GM23338 (cell line): ENCODE measurements around the gene UNC13C. TPM values are rescaled to one million over a fixed set of nuclear protein-coding genes. Genes with fewer than 3 reads are reported as not detected.

Experiments used
- ATAC-seq: fragments of 200-7000 bp; cut with Tn5 transposase; 3 replicates; pipeline ENCODE4 v1.9.1; 2020
- DNase-seq: peaks from one replicate; pipeline ENCODE4 v3.0.0-alpha.2; 2015; ENCODE audit warnings: low spot score
- H2AFZ ChIP-seq: fragments of 200-600 bp; sonication (generic); 2 replicates; pipeline ENCODE4 v1.8.0; 2016; ENCODE audit warnings: antibody characterized with exemption, mild to moderate bottlenecking, moderate library complexity
- H3F3A ChIP-seq: fragments of 200-600 bp; sonication (generic); replicated peaks from 2 replicates; pipeline ENCODE4 v1.8.0; 2017; ENCODE audit warnings: antibody characterized with exemption, mixed run types, low read depth
- H3K27ac ChIP-seq: fragments of 200-600 bp; sonication (generic); 2 replicates; pipeline ENCODE4 v1.6.1; 2016; ENCODE audit warnings: low read depth
- H3K27me3 ChIP-seq: fragments of 200-600 bp; sonication (generic); 2 replicates; pipeline ENCODE4 v1.8.0; 2016; ENCODE audit warnings: mild to moderate bottlenecking, mixed run types, moderate library complexity; ENCODE audit not compliant: insufficient read depth
- H3K36me3 ChIP-seq: fragments of 200-600 bp; sonication (generic); 2 replicates; pipeline ENCODE4 v1.8.0; 2016; ENCODE audit warnings: mild to moderate bottlenecking; ENCODE audit not compliant: insufficient read depth
- H3K4me1 ChIP-seq: fragments of 200-600 bp; sonication (generic); 2 replicates; pipeline ENCODE4 v1.8.0; 2016; ENCODE audit warnings: mild to moderate bottlenecking, moderate library complexity; ENCODE audit not compliant: insufficient read depth
- H3K4me2 ChIP-seq: fragments of 200-600 bp; sonication (generic); 2 replicates; pipeline ENCODE4 v1.7.1; 2017; ENCODE audit warnings: mixed run types
- H3K4me3 ChIP-seq: fragments of 200-600 bp; sonication (generic); 2 replicates; pipeline ENCODE4 v1.6.1; 2016; ENCODE audit warnings: mixed run types
- H3K79me2 ChIP-seq: fragments of 200-600 bp; sonication (generic); replicated peaks from 2 replicates; pipeline ENCODE4 v1.8.0; 2017; ENCODE audit warnings: mild to moderate bottlenecking; ENCODE audit not compliant: insufficient read depth
- H3K9me2 ChIP-seq: fragments of 200-600 bp; sonication (generic); 2 replicates; pipeline ENCODE4 v1.8.0; 2017; ENCODE audit not compliant: insufficient read depth
- H4K20me1 ChIP-seq: fragments of 200-600 bp; sonication (generic); replicated peaks from 2 replicates; pipeline ENCODE4 v1.8.0; 2017; ENCODE audit warnings: mild to moderate bottlenecking; ENCODE audit not compliant: insufficient read depth
- H3K27ac Mint-ChIP-seq: 2 replicates; pipeline ENCODE4 v1.8.0; 2020; ENCODE audit warnings: inconsistent platforms, mild to moderate bottlenecking, moderate library complexity, mixed read lengths
- H3K27me3 Mint-ChIP-seq: 3 replicates; pipeline ENCODE4 v1.8.0; 2022; ENCODE audit warnings: low read depth, mild to moderate bottlenecking, moderate library complexity, mixed read lengths, inconsistent platforms; ENCODE audit not compliant: insufficient read depth, poor library complexity
- H3K36me3 Mint-ChIP-seq: 3 replicates; pipeline ENCODE4 v1.8.0; 2021; ENCODE audit warnings: low read depth, mild to moderate bottlenecking, inconsistent platforms, moderate library complexity, mixed read lengths
- H3K4me1 Mint-ChIP-seq: 3 replicates; pipeline ENCODE4 v1.8.0; 2020; ENCODE audit warnings: mild to moderate bottlenecking, inconsistent platforms, mixed read lengths
- H3K4me3 Mint-ChIP-seq: 3 replicates; pipeline ENCODE4 v1.8.0; 2021; ENCODE audit warnings: moderate library complexity, mild to moderate bottlenecking, inconsistent platforms, mixed read lengths
- H3K9me3 Mint-ChIP-seq: 3 replicates; pipeline ENCODE4 v1.8.0; 2020; ENCODE audit warnings: moderate library complexity, mild to moderate bottlenecking, inconsistent platforms, mixed read lengths
- EZH2 ChIP-seq: fragments of 200-600 bp; sonication (generic); IDR thresholded peaks from one replicate; pipeline ENCODE4 v1.8.0; 2017; ENCODE audit warnings: antibody characterized with exemption, mild to moderate bottlenecking, low read depth; ENCODE audit not compliant: unreplicated experiment
- NANOG ChIP-seq: IDR thresholded peaks from 2 replicates; pipeline ENCODE4 v1.6.1; 2016; ENCODE audit warnings: antibody characterized with exemption, borderline replicate concordance
- STAT1 ChIP-seq: IDR thresholded peaks from one replicate; pipeline ENCODE4 v1.6.1; 2016; ENCODE audit warnings: antibody characterized with exemption; ENCODE audit not compliant: unreplicated experiment
- polyA plus RNA-seq: library from polyadenylated mRNA; unstranded; fragments of >200 nt; fragmentation: Nextera tagmentation; extraction: Ambion mirVana; gene quantifications from 2 replicates; pipeline ENCODE4 v1.2.1, GENCODE V29; 2016
- total RNA-seq: library from RNA; depleted of rRNA; stranded (reverse); fragments of >200 nt; shearing (Covaris generic); gene quantifications from 2 replicates; pipeline ENCODE4 v1.2.3, GENCODE V29; 2014
- TF ChIP-seq, protein P1 (sequence below): IDR thresholded peaks from 2 replicates; pipeline ENCODE4 v1.6.1; 2016; ENCODE audit warnings: antibody characterized with exemption
- TF ChIP-seq, protein P2 (sequence below): IDR thresholded peaks from one replicate; pipeline ENCODE4 v1.6.1; 2018; ENCODE audit warnings: antibody characterized with exemption; ENCODE audit not compliant: unreplicated experiment
- TF ChIP-seq, protein P3 (sequence below): fragments of 250-450 bp; sonication (Bioruptor Pico); IDR thresholded peaks from 2 replicates; pipeline ENCODE4 v1.5.0; 2020; ENCODE audit warnings: mild to moderate bottlenecking, moderate library complexity
- TF ChIP-seq, protein P4 (sequence below), 2 experiments: fragments of 200-600 bp in 1 of 2; sonication (generic) in 1 of 2; conservative IDR thresholded peaks; 2 replicates each; pipeline versions ENCODE4 v1.5.1 to v1.6.1; 2016 to 2017; ENCODE audit warnings: antibody characterized with exemption in 2 of 2, low read depth in 2 of 2, mild to moderate bottlenecking in 2 of 2, moderate library complexity in 1 of 2

The UNC13C gene
- total and polyA plus RNA-seq, 2 experiments from 2014 or later: 0.03 TPM; not detected in 1

DNA sequence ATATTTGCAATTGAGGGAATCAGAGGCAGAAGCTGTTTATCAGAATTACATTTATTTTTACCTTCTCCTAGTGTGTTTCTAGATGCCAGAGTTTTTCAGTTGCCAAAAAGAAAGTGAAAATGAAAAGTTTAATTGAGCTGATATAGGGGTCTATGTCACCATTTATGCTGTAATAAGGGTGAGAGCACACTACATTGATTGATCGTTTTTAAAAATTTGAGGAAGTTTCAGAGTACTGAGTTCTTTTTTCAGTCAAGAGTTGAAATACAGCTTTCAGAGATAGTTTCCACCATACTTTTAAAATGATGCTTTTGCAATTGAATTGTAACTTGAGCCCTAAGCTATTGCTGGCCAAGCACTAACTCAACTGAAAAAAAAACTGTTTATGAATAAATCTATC lies 326.9 kb downstream of the UNC13C start:
- Mint-ChIP-seq H3K4me1 (peaks cover 21% of the 10 kb centered on the region; the same call in 2 of the 3 replicates), H3K4me3 (no peak overlapping the region)

More for the DNA sequence above, 326.9 kb downstream of the UNC13C start:
- H3K79me2 ChIP-seq: no peaks in the 10 kb centered on the region
- H3K4me3 ChIP-seq: no peak overlapping the region
- H3K27ac ChIP-seq: no peak overlapping the region
- Mint-ChIP-seq H3K9me3 (peaks cover 27% of the 10 kb centered on the region), H3K27me3 (no peaks in the 10 kb centered on the region), H3K27ac (no peak overlapping the region), H3K36me3 (no peaks in the 10 kb centered on the region)
- no peaks in the 10 kb centered on the region for H3F3A ChIP-seq
- H4K20me1 ChIP-seq: no peaks in the 10 kb centered on the region
- ATAC-seq (no peak), DNase-seq (no peak)
- TF ChIP-seq NANOG (no peak), STAT1 (no peak), EZH2 (no peak)
- TF ChIP-seq, protein P1, sequence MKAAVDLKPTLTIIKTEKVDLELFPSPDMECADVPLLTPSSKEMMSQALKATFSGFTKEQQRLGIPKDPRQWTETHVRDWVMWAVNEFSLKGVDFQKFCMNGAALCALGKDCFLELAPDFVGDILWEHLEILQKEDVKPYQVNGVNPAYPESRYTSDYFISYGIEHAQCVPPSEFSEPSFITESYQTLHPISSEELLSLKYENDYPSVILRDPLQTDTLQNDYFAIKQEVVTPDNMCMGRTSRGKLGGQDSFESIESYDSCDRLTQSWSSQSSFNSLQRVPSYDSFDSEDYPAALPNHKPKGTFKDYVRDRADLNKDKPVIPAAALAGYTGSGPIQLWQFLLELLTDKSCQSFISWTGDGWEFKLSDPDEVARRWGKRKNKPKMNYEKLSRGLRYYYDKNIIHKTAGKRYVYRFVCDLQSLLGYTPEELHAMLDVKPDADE: no peak
- TF ChIP-seq, protein P2, sequence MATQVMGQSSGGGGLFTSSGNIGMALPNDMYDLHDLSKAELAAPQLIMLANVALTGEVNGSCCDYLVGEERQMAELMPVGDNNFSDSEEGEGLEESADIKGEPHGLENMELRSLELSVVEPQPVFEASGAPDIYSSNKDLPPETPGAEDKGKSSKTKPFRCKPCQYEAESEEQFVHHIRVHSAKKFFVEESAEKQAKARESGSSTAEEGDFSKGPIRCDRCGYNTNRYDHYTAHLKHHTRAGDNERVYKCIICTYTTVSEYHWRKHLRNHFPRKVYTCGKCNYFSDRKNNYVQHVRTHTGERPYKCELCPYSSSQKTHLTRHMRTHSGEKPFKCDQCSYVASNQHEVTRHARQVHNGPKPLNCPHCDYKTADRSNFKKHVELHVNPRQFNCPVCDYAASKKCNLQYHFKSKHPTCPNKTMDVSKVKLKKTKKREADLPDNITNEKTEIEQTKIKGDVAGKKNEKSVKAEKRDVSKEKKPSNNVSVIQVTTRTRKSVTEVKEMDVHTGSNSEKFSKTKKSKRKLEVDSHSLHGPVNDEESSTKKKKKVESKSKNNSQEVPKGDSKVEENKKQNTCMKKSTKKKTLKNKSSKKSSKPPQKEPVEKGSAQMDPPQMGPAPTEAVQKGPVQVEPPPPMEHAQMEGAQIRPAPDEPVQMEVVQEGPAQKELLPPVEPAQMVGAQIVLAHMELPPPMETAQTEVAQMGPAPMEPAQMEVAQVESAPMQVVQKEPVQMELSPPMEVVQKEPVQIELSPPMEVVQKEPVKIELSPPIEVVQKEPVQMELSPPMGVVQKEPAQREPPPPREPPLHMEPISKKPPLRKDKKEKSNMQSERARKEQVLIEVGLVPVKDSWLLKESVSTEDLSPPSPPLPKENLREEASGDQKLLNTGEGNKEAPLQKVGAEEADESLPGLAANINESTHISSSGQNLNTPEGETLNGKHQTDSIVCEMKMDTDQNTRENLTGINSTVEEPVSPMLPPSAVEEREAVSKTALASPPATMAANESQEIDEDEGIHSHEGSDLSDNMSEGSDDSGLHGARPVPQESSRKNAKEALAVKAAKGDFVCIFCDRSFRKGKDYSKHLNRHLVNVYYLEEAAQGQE: no peak
- TF ChIP-seq, protein P3, sequence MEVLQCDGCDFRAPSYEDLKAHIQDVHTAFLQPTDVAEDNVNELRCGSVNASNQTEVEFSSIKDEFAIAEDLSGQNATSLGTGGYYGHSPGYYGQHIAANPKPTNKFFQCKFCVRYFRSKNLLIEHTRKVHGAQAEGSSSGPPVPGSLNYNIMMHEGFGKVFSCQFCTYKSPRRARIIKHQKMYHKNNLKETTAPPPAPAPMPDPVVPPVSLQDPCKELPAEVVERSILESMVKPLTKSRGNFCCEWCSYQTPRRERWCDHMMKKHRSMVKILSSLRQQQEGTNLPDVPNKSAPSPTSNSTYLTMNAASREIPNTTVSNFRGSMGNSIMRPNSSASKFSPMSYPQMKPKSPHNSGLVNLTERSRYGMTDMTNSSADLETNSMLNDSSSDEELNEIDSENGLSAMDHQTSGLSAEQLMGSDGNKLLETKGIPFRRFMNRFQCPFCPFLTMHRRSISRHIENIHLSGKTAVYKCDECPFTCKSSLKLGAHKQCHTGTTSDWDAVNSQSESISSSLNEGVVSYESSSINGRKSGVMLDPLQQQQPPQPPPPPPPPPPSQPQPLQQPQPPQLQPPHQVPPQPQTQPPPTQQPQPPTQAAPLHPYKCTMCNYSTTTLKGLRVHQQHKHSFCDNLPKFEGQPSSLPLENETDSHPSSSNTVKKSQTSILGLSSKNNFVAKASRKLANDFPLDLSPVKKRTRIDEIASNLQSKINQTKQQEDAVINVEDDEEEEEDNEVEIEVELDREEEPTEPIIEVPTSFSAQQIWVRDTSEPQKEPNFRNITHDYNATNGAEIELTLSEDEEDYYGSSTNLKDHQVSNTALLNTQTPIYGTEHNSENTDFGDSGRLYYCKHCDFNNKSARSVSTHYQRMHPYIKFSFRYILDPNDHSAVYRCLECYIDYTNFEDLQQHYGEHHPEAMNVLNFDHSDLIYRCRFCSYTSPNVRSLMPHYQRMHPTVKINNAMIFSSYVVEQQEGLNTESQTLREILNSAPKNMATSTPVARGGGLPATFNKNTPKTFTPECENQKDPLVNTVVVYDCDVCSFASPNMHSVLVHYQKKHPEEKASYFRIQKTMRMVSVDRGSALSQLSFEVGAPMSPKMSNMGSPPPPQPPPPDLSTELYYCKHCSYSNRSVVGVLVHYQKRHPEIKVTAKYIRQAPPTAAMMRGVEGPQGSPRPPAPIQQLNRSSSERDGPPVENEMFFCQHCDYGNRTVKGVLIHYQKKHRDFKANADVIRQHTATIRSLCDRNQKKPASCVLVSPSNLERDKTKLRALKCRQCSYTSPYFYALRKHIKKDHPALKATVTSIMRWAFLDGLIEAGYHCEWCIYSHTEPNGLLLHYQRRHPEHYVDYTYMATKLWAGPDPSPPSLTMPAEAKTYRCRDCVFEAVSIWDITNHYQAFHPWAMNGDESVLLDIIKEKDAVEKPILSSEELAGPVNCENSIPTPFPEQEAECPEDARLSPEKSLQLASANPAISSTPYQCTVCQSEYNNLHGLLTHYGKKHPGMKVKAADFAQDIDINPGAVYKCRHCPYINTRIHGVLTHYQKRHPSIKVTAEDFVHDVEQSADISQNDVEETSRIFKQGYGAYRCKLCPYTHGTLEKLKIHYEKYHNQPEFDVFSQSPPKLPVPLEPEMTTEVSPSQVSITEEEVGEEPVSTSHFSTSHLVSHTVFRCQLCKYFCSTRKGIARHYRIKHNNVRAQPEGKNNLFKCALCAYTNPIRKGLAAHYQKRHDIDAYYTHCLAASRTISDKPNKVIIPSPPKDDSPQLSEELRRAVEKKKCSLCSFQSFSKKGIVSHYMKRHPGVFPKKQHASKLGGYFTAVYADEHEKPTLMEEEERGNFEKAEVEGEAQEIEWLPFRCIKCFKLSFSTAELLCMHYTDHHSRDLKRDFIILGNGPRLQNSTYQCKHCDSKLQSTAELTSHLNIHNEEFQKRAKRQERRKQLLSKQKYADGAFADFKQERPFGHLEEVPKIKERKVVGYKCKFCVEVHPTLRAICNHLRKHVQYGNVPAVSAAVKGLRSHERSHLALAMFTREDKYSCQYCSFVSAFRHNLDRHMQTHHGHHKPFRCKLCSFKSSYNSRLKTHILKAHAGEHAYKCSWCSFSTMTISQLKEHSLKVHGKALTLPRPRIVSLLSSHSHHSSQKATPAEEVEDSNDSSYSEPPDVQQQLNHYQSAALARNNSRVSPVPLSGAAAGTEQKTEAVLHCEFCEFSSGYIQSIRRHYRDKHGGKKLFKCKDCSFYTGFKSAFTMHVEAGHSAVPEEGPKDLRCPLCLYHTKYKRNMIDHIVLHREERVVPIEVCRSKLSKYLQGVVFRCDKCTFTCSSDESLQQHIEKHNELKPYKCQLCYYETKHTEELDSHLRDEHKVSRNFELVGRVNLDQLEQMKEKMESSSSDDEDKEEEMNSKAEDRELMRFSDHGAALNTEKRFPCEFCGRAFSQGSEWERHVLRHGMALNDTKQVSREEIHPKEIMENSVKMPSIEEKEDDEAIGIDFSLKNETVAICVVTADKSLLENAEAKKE (CRISPR knock-in tag): no peak
- TF ChIP-seq, protein P4, sequence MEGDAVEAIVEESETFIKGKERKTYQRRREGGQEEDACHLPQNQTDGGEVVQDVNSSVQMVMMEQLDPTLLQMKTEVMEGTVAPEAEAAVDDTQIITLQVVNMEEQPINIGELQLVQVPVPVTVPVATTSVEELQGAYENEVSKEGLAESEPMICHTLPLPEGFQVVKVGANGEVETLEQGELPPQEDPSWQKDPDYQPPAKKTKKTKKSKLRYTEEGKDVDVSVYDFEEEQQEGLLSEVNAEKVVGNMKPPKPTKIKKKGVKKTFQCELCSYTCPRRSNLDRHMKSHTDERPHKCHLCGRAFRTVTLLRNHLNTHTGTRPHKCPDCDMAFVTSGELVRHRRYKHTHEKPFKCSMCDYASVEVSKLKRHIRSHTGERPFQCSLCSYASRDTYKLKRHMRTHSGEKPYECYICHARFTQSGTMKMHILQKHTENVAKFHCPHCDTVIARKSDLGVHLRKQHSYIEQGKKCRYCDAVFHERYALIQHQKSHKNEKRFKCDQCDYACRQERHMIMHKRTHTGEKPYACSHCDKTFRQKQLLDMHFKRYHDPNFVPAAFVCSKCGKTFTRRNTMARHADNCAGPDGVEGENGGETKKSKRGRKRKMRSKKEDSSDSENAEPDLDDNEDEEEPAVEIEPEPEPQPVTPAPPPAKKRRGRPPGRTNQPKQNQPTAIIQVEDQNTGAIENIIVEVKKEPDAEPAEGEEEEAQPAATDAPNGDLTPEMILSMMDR (conservative IDR thresholded peaks at IDR 0.05; ENCODE audit: low read depth in 2 of 2): no peak
- no peaks in the 10 kb centered on the region for H3K4me1 ChIP-seq
- no peaks in the 10 kb centered on the region for H3K36me3 ChIP-seq
- no peak overlapping the region for H3K4me2 ChIP-seq
- H3K27me3 ChIP-seq: no peaks in the 10 kb centered on the region
- no peaks in the 10 kb centered on the region for H3K9me2 ChIP-seq
- no peak overlapping the region for H2AFZ ChIP-seq
